GM12873 (cell line): ENCODE results near the gene NOL4.

Experiments used
- TF ChIP-seq, protein P1 (sequence below): IDR thresholded peaks from 2 replicates; pipeline ENCODE4 v1.5.1; 2012; ENCODE audit warnings: low read depth, mild to moderate bottlenecking, moderate library complexity, low read length, control low read depth; ENCODE audit not compliant: insufficient read depth; ENCODE audit errors: missing control alignments

NOL4 gene

DNA sequence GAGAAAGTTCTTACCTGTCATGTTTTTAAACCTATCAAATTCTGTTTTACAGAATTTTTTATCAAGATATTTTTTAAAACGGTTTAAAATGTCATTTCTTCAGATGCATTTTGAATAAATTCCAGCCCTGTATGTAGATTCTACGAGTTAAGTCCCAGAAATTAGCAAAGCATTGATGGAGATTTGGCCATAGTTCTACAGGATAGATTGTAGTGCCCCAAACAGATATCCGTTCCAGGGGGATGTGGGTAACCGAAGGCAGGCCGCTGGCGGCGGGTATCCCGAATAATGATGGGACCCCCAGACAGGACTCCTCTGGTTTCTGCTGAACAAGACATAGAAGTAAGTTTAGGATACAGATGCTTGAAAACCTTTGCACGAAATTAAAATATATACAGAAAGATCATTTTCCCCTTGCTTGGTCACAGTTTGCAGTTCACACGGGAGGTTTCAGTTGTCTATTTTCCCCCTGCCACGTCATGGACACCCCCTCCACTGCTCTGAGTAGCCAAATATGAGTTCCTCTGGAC, 755 bp downstream of the NOL4 start:
- TF ChIP-seq, protein P1, sequence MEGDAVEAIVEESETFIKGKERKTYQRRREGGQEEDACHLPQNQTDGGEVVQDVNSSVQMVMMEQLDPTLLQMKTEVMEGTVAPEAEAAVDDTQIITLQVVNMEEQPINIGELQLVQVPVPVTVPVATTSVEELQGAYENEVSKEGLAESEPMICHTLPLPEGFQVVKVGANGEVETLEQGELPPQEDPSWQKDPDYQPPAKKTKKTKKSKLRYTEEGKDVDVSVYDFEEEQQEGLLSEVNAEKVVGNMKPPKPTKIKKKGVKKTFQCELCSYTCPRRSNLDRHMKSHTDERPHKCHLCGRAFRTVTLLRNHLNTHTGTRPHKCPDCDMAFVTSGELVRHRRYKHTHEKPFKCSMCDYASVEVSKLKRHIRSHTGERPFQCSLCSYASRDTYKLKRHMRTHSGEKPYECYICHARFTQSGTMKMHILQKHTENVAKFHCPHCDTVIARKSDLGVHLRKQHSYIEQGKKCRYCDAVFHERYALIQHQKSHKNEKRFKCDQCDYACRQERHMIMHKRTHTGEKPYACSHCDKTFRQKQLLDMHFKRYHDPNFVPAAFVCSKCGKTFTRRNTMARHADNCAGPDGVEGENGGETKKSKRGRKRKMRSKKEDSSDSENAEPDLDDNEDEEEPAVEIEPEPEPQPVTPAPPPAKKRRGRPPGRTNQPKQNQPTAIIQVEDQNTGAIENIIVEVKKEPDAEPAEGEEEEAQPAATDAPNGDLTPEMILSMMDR: no peak

DNA sequence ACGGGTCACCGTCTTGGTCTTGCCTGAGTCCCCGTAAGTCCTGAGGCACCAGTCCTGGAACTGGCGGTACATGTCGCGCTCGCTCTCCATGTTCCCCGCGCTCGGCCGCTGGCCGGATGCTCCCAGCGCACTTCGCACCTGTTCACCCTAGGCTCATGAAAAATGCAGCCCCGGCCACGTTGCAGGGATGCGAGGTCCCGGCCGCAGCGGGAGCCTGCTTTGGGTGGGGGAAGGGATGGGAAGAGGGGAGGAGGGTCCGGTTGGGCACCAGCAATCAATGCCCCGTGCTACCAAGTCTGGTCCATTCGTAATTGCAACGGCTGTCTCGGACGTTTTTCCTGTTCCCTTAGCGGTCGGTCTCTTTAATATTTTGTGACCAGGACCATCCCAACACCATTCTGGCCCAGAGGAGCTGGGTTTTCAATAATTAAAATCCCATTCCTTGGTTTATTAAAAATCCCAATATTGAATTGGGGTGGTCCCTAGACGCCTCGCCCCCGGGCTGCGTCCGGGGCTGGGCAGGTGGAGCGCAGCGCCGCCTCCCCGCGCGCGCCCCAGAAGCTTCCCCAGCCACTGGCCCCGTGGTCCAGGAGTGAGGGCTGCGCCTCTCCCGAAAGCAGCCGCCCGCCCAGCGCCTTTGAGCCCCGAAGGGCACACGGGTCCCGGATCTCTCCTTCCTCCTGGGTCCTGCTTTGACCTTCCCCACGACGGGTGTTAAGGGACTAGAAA, 1.4 kb downstream of the NOL4 start:
- TF ChIP-seq, protein P1: no peak

DNA sequence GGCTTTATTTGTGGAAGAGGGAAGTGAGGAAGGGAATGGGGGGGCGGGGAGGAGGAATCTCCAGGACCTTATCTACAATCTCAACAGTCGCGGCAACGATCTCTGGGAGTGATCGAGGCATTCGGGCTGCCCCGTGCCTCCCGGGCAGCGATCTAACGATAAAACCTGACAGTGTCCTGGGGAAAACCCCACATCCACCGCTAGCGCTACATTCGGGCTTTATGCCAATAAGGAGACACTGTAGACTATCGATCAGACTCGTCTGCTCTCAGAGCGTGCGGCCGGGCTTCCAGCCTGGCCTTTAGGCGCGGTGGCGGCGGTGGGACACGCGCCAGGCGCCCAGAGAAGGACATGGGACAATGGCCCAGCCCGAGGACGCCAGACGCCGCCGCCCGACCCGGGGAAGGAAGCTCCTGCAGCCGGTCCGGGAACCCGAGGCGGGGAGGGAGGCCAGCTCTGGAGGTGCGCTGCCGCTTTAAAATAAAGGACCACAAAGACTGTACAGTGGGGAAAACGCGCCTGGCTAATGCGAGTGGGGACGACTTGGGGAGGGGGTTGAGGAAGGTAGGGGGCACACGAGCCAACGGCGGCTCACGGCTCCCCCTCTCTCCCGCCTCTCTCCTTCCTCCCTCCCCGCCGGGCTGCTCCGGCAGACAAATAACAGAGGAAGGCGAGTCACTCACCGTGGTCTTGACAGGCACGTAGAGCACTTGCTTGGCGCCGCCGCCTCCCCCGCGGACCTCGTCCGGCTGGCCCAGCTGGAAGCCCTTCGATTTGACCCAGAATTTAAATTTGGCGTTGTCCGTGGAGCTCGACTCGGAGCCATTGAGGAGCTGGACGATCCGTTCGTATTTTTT, 2.2 kb downstream of the NOL4 start:
- TF ChIP-seq, protein P1: no peak

DNA sequence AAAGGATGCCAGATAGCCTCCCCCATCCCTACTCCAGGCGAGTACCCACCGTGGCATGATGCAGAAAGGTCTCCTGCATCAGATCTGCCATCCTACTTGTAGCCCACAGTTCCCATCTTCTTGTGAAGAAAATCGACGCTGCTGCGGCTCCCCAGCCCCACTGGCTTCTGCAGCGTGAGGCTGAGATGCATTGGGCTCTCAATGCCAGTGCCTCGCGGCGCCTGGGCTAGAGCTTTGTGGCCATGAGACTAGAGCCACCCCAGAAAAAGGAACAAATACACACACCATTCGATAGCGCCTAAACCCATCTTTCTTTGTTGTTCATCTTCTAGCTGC, 2.8 kb downstream of the NOL4 start:
- TF ChIP-seq, protein P1: no peak

DNA sequence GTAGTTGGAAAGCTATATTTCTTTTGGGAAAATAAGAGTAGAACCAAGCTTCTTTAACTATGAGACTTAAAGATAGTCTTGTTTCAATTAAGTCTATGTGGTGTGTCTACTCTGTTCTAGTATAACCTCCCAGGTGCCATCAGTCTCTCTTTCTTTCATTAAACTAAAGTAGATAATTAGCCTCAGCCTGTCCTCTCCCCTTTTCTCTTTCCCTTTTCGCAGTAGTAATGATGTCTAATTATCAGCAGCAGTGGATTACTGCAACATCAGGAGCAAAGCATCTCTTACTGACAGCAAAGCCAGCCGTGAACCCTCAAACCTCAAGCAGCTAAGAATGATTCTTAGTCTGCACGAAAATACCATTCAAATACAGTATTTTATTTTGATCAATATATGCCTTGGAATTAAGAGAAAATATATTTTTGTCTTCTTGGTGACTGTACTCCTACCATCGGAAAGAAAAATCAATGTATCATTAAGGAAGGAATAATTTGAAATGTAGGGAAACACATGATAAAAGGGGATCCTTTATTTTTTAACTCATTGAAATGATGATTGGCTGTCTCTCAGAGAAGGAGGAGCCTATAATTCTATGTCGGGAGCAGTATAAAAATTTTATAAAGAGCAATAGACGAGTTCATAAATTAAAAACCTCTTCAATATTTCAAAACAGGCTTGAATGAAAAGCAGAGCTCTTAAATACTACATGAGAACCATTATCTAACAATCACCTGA, 4.5 kb downstream of the NOL4 start:
- TF ChIP-seq, protein P1: no peak

DNA sequence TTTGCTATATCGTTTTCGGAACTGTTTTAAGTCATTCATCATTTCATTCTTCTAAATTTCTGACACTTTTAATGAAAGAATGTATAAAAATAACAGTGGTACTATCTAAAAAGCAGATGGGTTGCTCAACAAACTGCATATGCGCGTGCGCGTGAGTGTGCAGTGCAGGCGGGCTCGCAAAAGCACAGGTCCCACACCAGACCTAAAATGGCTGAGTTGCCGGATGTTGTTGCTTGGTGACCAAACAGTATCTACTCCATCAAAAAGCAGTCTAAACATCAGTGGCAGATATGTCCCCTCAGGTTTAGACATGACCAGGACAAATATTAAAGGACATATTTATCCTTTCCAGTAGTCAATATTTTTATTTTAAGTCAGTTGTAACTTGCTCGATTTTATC, 5.1 kb downstream of the NOL4 start:
- TF ChIP-seq, protein P1: no peak

DNA sequence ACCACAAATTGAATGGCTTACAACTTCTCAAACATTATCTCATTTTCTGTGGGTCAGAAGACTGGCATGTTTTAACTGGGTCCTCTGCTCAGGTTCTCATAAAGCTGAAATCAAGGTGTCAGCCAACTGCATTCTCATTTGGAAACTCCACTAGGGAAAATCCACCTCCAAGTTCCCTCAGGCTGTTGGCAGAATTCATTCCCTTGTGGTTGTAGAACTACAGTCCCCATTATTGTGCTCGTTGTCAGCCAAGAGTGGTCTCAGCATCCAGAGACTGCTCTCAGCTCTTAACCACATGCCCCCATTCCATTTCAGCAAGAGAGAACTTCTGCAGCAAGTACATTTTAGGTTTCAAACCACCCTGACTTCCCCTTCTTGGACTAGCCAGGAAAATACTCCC, 12.2 kb downstream of the NOL4 start:
- TF ChIP-seq, protein P1: no peak
